Measurements from ENCODE around the gene KIAA0513.

Gene KIAA0513

GRCh38 chr16:85034591-85035433, 7.2 kb downstream of the KIAA0513 start:
- H3K27me3 ChIP-seq (replicated peaks), result no peaks in the 10 kb centered on the region
- TF ChIP-seq CTCF (IDR thresholded peaks at IDR 0.05; ENCODE audit: low read depth, low read length, missing control alignments), result no peak
- no peaks in the 10 kb centered on the region for H3K36me3 ChIP-seq (replicated peaks)
- in situ Hi-C loops (cut with HindIII; ENCODE audit: low pct_ligation_motif_present, low sequenced_read_pairs), result no loop called here
- H3K27ac ChIP-seq, result no peak overlapping the region
- DNase-seq, result no peak
- no peak overlapping the region for H3K4me3 ChIP-seq (ENCODE audit: low read depth, low read length)

- no peaks in the 10 kb centered on the region for H3K36me3 ChIP-seq (replicated peaks)
- H3K4me3 ChIP-seq (ENCODE audit: low read depth, low read length), result no peak overlapping the region
- no peak for DNase-seq
- in situ Hi-C loops (cut with HindIII; ENCODE audit: low pct_ligation_motif_present, low sequenced_read_pairs), result no loop called here
- H3K27ac ChIP-seq, result no peak overlapping the region
- no peaks in the 10 kb centered on the region for H3K27me3 ChIP-seq (replicated peaks)
- TF ChIP-seq CTCF (IDR thresholded peaks at IDR 0.05; ENCODE audit: low read depth, low read length, missing control alignments), result no peak
Observed at GRCh38 chr16:85036236-85037049, 8.8 kb downstream of the KIAA0513 start.

GRCh38 chr16:85037050-85037410, 9.4 kb downstream of the KIAA0513 start:
- DNase-seq, result peak; percentile 82
- Histone ChIP-seq H3K27ac (peak overlapping the region; percentile 12), H3K36me3 (replicated peaks) (no peaks in the 10 kb centered on the region), H3K4me3 (ENCODE audit: low read depth, low read length) (no peak overlapping the region), H3K27me3 (replicated peaks) (no peaks in the 10 kb centered on the region)
- TF ChIP-seq CTCF (IDR thresholded peaks at IDR 0.05; ENCODE audit: low read depth, low read length, missing control alignments), result no peak
- in situ Hi-C loops (cut with HindIII; ENCODE audit: low pct_ligation_motif_present, low sequenced_read_pairs), result no loop called here

GRCh38 chr16:85037721-85038120, 10.1 kb downstream of the KIAA0513 start:
- TF ChIP-seq CTCF (IDR thresholded peaks at IDR 0.05; ENCODE audit: low read depth, low read length, missing control alignments), result no peak
- H3K27ac ChIP-seq, result no peak overlapping the region

GRCh38 chr16:85040685-85041084, 13.1 kb downstream of the KIAA0513 start:
- Histone ChIP-seq H3K27me3 (replicated peaks) (no peaks in the 10 kb centered on the region), H3K36me3 (replicated peaks) (no peaks in the 10 kb centered on the region), H3K4me3 (ENCODE audit: low read depth, low read length) (no peak overlapping the region), H3K27ac (no peak overlapping the region)
- no peak for DNase-seq
- no peak for TF ChIP-seq CTCF (IDR thresholded peaks at IDR 0.05; ENCODE audit: low read depth, low read length, missing control alignments)
- in situ Hi-C loops (cut with HindIII; ENCODE audit: low pct_ligation_motif_present, low sequenced_read_pairs), result no loop called here

More at GRCh38 chr16:85037721-85038120, 10.1 kb downstream of the KIAA0513 start:
- in situ Hi-C loops (cut with HindIII; ENCODE audit: low pct_ligation_motif_present, low sequenced_read_pairs), result no loop called here
- DNase-seq, result no peak
- Histone ChIP-seq H3K4me3 (ENCODE audit: low read depth, low read length) (no peak overlapping the region), H3K36me3 (replicated peaks) (no peaks in the 10 kb centered on the region), H3K27me3 (replicated peaks) (no peaks in the 10 kb centered on the region)
